OCI-LY7 (cell line): Measurements from ENCODE around the gene SULT6B1. TPM values are rescaled to one million over a fixed set of nuclear protein-coding genes. Genes with fewer than 3 reads are reported as not detected.
"Not testable (repeated sequence)": the region's sequence is repeated elsewhere in the genome, so short reads cannot be mapped to it uniquely, and the experiment has no call there.

ENCODE experiments used
- BruUV-seq: library from RNA; stranded (reverse); fragments of 400-500 nt; replicated peaks from 2 replicates; lab custom pipeline; 2021; lab: Mats Ljungman, UMichigan
- CTCF ChIA-PET: fragments of 300-600 bp; sonication (Branson Sonifier 250); formaldehyde crosslinking; loops from one replicate; lab custom pipeline; 2022; ENCODE audit warnings: antibody characterized with exemption; ENCODE audit not compliant: unreplicated experiment; lab: Charles Lee
- POLR2A ChIA-PET: fragments of 300-600 bp; sonication (Branson Sonifier 250); formaldehyde crosslinking; loops from one replicate; lab custom pipeline; 2022; ENCODE audit warnings: antibody characterized with exemption; lab: Charles Lee
- DNase-seq: peaks from one replicate; pipeline ENCODE4 v3.0.0-alpha.2; 2015; ENCODE audit warnings: low spot score
- H2AFZ ChIP-seq: fragments of 200-600 bp; sonication (generic), shearing (Covaris generic); 2 replicates; pipeline ENCODE4 v1.6.1; 2014; ENCODE audit warnings: mild to moderate bottlenecking, antibody characterized with exemption, low read length, moderate library complexity
- H3K27ac ChIP-seq: fragments of 200-600 bp; sonication (generic); 2 replicates; pipeline ENCODE4 v1.5.1; 2014; ENCODE audit warnings: mixed run types, low read depth, mild to moderate bottlenecking, moderate library complexity, low read length, inconsistent platforms; ENCODE audit not compliant: poor library complexity, severe bottlenecking
- H3K36me3 ChIP-seq: fragments of 200-600 bp; sonication (generic); 2 replicates; pipeline ENCODE4 v1.6.1; 2014; ENCODE audit warnings: mild to moderate bottlenecking, antibody characterized with exemption, low read length, moderate library complexity, mixed read lengths; ENCODE audit not compliant: insufficient read depth
- H3K4me1 ChIP-seq: fragments of 200-600 bp; sonication (generic); 2 replicates; pipeline ENCODE4 v1.5.1; 2014; ENCODE audit warnings: mild to moderate bottlenecking, low read length; ENCODE audit not compliant: insufficient read depth, poor library complexity, severe bottlenecking
- H3K4me2 ChIP-seq: fragments of 200-600 bp; sonication (generic); 2 replicates; pipeline ENCODE4 v1.6.1; 2014; ENCODE audit warnings: mild to moderate bottlenecking, low read length
- H3K4me3 ChIP-seq: fragments of 200-600 bp; sonication (generic); 2 replicates; pipeline ENCODE4 v1.5.1; 2014; ENCODE audit warnings: mild to moderate bottlenecking, low read depth, low read length; ENCODE audit not compliant: poor library complexity, severe bottlenecking
- H3K79me2 ChIP-seq: fragments of 200-600 bp; sonication (generic); 2 replicates; pipeline ENCODE4 v1.6.1; 2016; ENCODE audit warnings: low read depth, mild to moderate bottlenecking, low read length, moderate library complexity, mixed read lengths; ENCODE audit not compliant: insufficient read depth
- H3K9me2 ChIP-seq: fragments of 200-600 bp; sonication (generic); 2 replicates; pipeline ENCODE4 v1.6.1; 2016; ENCODE audit warnings: mild to moderate bottlenecking, low read length, mixed read lengths; ENCODE audit not compliant: insufficient read depth
- H3K9me3 ChIP-seq: fragments of 200-600 bp; sonication (generic); 2 replicates; pipeline ENCODE4 v1.6.1; 2014; ENCODE audit warnings: mild to moderate bottlenecking, mixed run types, low read length, mixed read lengths
- H4K20me1 ChIP-seq: fragments of 200-600 bp; sonication (generic); 2 replicates; pipeline ENCODE4 v1.6.1; 2014; ENCODE audit warnings: mild to moderate bottlenecking, antibody characterized with exemption, low read length, moderate library complexity, mixed read lengths; ENCODE audit not compliant: insufficient read depth
- EZH2phosphoT487 ChIP-seq: fragments of 200-600 bp; sonication (generic); IDR thresholded peaks from 2 replicates; pipeline ENCODE4 v1.6.1; 2018; ENCODE audit warnings: low read depth, borderline replicate concordance, mild to moderate bottlenecking, mixed run types, antibody characterized with exemption, low read length, moderate library complexity, mixed read lengths
- intact Hi-C: fragments of 100-400 bp; cut with micrococcal nuclease; formaldehyde crosslinking; loops from one replicate; pipeline ENCODE4 v1.10.0; 2022; ENCODE audit not compliant: unreplicated experiment
- total RNA-seq, 2 experiments: library from RNA; depleted of rRNA in 1 of 2; stranded (reverse); fragments of >200 nt in 1 of 2; shearing (Covaris generic) in 1 of 2; gene quantifications; 2 replicates each; pipeline ENCODE4 v1.2.3, GENCODE V29; 2014 to 2022
- TF ChIP-seq, protein P1 (sequence below): fragments of 200-600 bp; sonication (generic); conservative IDR thresholded peaks from 2 replicates; pipeline ENCODE4 v1.5.1; 2014; ENCODE audit warnings: mild to moderate bottlenecking, antibody characterized with exemption, low read length, moderate library complexity, mixed read lengths

Gene SULT6B1
- total RNA-seq, 2 experiments from 2014 or later, result not detected

DNA sequence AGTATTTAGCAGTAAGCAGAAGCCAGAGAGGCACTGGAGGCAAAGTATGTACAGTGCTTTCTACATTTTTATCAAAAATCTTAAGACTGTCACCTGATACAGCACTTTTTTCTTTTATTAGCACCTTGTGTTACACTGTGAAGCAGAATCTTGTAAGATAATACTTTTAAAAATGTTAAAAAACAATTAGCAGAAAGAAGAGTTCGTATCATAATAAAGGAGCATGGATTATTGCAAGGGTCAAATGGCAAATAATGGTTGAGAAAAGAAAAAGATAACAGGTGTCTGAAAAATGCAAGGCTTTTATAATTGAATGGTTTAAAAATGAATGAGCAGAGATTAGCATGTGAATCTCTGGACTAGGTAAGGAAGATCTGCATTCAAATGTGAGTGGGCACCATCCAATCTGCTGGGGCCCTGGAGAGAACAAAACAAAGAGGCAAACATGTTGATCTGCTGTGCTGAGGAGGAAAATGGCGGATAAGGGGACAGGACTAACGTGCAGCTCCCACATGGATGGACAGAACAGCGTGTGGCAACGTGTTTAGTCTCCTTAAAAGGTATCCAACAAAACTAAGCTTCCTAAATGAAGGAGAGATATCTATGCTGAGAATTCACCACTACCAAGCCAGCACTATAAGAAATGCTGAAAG lies 17.3 kb upstream of the SULT6B1 start:
- Histone ChIP-seq H3K9me3 (peaks cover 33% of the 10 kb centered on the region), H3K4me2 (no peak overlapping the region), H2AFZ (no peak overlapping the region), H4K20me1 (no peaks in the 10 kb centered on the region), H3K27ac (no peak overlapping the region), H3K4me3 (no peak overlapping the region), H3K9me2 (no peaks in the 10 kb centered on the region), H3K4me1 (no peaks in the 10 kb centered on the region), H3K36me3 (peaks cover 100% of the 10 kb centered on the region), H3K79me2 (peaks cover 81% of the 10 kb centered on the region; the same call in 1 of the 2 replicates)
- no peak for TF ChIP-seq EZH2phosphoT487
- TF ChIP-seq, protein P1, sequence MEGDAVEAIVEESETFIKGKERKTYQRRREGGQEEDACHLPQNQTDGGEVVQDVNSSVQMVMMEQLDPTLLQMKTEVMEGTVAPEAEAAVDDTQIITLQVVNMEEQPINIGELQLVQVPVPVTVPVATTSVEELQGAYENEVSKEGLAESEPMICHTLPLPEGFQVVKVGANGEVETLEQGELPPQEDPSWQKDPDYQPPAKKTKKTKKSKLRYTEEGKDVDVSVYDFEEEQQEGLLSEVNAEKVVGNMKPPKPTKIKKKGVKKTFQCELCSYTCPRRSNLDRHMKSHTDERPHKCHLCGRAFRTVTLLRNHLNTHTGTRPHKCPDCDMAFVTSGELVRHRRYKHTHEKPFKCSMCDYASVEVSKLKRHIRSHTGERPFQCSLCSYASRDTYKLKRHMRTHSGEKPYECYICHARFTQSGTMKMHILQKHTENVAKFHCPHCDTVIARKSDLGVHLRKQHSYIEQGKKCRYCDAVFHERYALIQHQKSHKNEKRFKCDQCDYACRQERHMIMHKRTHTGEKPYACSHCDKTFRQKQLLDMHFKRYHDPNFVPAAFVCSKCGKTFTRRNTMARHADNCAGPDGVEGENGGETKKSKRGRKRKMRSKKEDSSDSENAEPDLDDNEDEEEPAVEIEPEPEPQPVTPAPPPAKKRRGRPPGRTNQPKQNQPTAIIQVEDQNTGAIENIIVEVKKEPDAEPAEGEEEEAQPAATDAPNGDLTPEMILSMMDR, result no peak
- DNase-seq, result no peak
- BruUV-seq, result no TSS peak
- ChIA-PET POLR2A (no interaction called here), CTCF (no interaction called here)
- intact Hi-C loops, result no loop called here

DNA sequence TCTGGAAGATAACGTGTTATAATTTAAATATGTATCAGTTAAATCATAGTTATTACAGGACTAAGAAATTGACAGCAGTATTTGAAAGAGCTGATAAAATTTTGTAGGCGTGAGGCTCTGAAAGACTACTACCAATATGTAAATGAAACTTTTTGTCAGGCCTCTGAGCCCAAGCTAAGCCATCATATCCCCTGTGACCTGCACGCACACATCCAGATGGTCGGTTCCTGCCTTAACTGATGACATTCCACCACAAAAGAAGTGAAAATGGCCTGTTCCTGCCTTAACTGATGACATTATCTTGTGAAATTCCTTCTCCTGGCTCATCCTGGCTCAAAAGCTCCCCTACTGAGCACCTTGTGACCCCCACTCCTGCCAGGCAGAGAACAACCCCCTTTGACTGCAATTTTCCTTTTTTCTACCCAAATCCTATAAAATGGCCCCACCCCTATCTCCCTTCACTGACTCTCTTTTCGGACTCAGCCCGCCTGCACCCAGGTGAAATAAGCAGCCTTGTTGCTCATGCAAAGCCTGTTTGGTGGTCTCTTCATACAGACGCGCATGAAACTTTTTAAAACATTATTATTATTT lies 16.7 kb upstream of the SULT6B1 start:
- DNase-seq, H3K4me3 ChIP-seq, H2AFZ ChIP-seq, H3K4me2 ChIP-seq, H3K27ac ChIP-seq, BruUV-seq, H3K4me1 ChIP-seq, H3K9me2 ChIP-seq, POLR2A ChIA-PET, H4K20me1 ChIP-seq, CTCF ChIA-PET, intact Hi-C loops: not testable (repeated sequence)
- peaks cover 100% of the 10 kb centered on the region for H3K36me3 ChIP-seq
- H3K79me2 ChIP-seq, result peaks cover 86% of the 10 kb centered on the region; the same call in 1 of the 2 replicates
- H3K9me3 ChIP-seq, result peaks cover 33% of the 10 kb centered on the region

DNA sequence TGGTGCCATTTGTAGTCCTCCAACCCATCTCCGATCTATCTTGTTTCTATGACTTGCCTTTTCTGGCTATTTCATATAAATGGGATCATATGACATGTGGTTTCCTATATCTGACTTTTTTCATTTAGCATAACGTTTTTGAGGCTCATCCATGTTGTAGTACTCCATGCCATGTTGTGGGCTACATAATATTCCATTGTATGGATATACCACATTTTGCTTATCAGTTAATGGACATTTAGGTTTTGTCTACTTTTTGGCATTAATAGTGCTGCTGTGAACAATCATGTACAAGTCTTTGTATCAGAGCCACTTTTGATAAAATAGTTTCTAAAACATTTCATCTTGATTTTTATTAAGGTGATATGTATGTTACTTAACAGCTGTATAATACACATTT lies 15.2 kb upstream of the SULT6B1 start:
- no TSS peak for BruUV-seq
- ChIA-PET CTCF (no interaction called here), POLR2A (no interaction called here)
- DNase-seq, result no peak
- peaks cover 27% of the 10 kb centered on the region for H3K9me3 ChIP-seq
- no peak for TF ChIP-seq EZH2phosphoT487
- TF ChIP-seq, protein P1, result no peak
- H3K9me2 ChIP-seq, result no peaks in the 10 kb centered on the region
- H3K4me2 ChIP-seq, result no peak overlapping the region
- H2AFZ ChIP-seq, result no peak overlapping the region
- H3K4me1 ChIP-seq, result peaks cover 3% of the 10 kb centered on the region
- H3K27ac ChIP-seq, result no peak overlapping the region
- peaks cover 96% of the 10 kb centered on the region for H3K36me3 ChIP-seq
- H4K20me1 ChIP-seq, result no peaks in the 10 kb centered on the region
- H3K79me2 ChIP-seq, result peaks cover 92% of the 10 kb centered on the region; the same call in 1 of the 2 replicates
- intact Hi-C loops, result no loop called here
- H3K4me3 ChIP-seq, result no peak overlapping the region
